ENCODE data around the gene NPY4R2.
"Not testable (repeated sequence)": the region's sequence is repeated elsewhere in the genome, so short reads cannot be mapped to it uniquely, and the experiment has no call there.

NPY4R2 gene

GRCh38 chr10:47933462-47933861 is 15.0 kb downstream of the NPY4R2 start:
- DNase-seq: not testable (repeated sequence)

GRCh38 chr10:47936772-47937228 is 18.3 kb downstream of the NPY4R2 start:
- DNase-seq: not testable (repeated sequence)

GRCh38 chr10:47937634-47938033 is 19.2 kb downstream of the NPY4R2 start:
- not testable (repeated sequence) for DNase-seq

- DNase-seq: not testable (repeated sequence)
Measured at GRCh38 chr10:47940821-47941220, 22.4 kb downstream of the NPY4R2 start.

GRCh38 chr10:47941379-47941778 is 22.9 kb downstream of the NPY4R2 start:
- not testable (repeated sequence) for DNase-seq

- not testable (repeated sequence) for DNase-seq
Measured at GRCh38 chr10:47942351-47943019, 24.0 kb downstream of the NPY4R2 start.

GRCh38 chr10:47943328-47943727 is 24.9 kb downstream of the NPY4R2 start:
- not testable (repeated sequence) for DNase-seq

GRCh38 chr10:47947424-47947823 is 29.0 kb downstream of the NPY4R2 start:
- not testable (repeated sequence) for DNase-seq

GRCh38 chr10:47957158-47957557 is 38.7 kb downstream of the NPY4R2 start:
- not testable (repeated sequence) for DNase-seq

- not testable (repeated sequence) for DNase-seq
Measured at GRCh38 chr10:47959677-47960076, 41.2 kb downstream of the NPY4R2 start.

GRCh38 chr10:47960699-47961098 is 42.2 kb downstream of the NPY4R2 start:
- DNase-seq: not testable (repeated sequence)

GRCh38 chr10:47962785-47963184 is 44.3 kb downstream of the NPY4R2 start:
- DNase-seq: not testable (repeated sequence)

GRCh38 chr10:47964280-47965063 is 46.0 kb downstream of the NPY4R2 start:
- DNase-seq: not testable (repeated sequence)

- not testable (repeated sequence) for DNase-seq
Measured at GRCh38 chr10:47968988-47969387, 50.5 kb downstream of the NPY4R2 start.

GRCh38 chr10:47970047-47970446 is 51.6 kb downstream of the NPY4R2 start:
- not testable (repeated sequence) for DNase-seq

GRCh38 chr10:47971598-47971997 is 53.1 kb downstream of the NPY4R2 start:
- not testable (repeated sequence) for DNase-seq

- DNase-seq: not testable (repeated sequence)
Measured at GRCh38 chr10:47972077-47972476, 53.6 kb downstream of the NPY4R2 start.
